Activated naive CD4-positive, alpha-beta T cell treated with anti-CD3 and anti-CD28 coated beads for 36 hours (primary cell): ENCODE data around the gene CCL18. TPM values are rescaled to one million over a fixed set of nuclear protein-coding genes. Genes with fewer than 3 reads are reported as not detected.
"Not testable (repeated sequence)": the region's sequence is repeated elsewhere in the genome, so short reads cannot be mapped to it uniquely, and the experiment has no call there.

ENCODE experiments used
- CTCF ChIA-PET: fragments of 350-600 bp; sonication (Branson Sonifier 250); formaldehyde crosslinking; loops from one replicate; lab custom pipeline; 2021; ENCODE audit warnings: antibody characterized with exemption; lab: Charles Lee
- DNase-seq: peaks from one replicate; pipeline ENCODE4 v3.0.0-alpha.2; 2020
- H3K27ac Mint-ChIP-seq: one replicate; pipeline ENCODE4 v1.8.0; 2021; ENCODE audit warnings: mild to moderate bottlenecking, mixed read lengths
- H3K27me3 Mint-ChIP-seq: one replicate; pipeline ENCODE4 v1.8.0; 2021; ENCODE audit warnings: low read depth, mixed read lengths
- H3K36me3 Mint-ChIP-seq: one replicate; pipeline ENCODE4 v1.8.0; 2021; ENCODE audit warnings: low read depth, mixed read lengths
- H3K4me1 Mint-ChIP-seq: one replicate; pipeline ENCODE4 v1.8.0; 2021; ENCODE audit warnings: low read depth, mixed read lengths
- H3K4me3 Mint-ChIP-seq: one replicate; pipeline ENCODE4 v1.8.0; 2021; ENCODE audit warnings: mild to moderate bottlenecking, moderate library complexity, mixed read lengths
- H3K9me3 Mint-ChIP-seq: one replicate; pipeline ENCODE4 v1.8.0; 2021; ENCODE audit warnings: mixed read lengths
- intact Hi-C: fragments of 100-400 bp; cut with micrococcal nuclease; formaldehyde crosslinking; loops from one replicate; pipeline ENCODE4 v1.15.1; 2023
- total RNA-seq, 2 experiments: library from RNA; stranded (reverse); gene quantifications; one replicate each; pipeline ENCODE4 v1.2.3, GENCODE V29; 2021

CCL18 gene, protein sequence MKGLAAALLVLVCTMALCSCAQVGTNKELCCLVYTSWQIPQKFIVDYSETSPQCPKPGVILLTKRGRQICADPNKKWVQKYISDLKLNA
- not detected for total RNA-seq

DNA sequence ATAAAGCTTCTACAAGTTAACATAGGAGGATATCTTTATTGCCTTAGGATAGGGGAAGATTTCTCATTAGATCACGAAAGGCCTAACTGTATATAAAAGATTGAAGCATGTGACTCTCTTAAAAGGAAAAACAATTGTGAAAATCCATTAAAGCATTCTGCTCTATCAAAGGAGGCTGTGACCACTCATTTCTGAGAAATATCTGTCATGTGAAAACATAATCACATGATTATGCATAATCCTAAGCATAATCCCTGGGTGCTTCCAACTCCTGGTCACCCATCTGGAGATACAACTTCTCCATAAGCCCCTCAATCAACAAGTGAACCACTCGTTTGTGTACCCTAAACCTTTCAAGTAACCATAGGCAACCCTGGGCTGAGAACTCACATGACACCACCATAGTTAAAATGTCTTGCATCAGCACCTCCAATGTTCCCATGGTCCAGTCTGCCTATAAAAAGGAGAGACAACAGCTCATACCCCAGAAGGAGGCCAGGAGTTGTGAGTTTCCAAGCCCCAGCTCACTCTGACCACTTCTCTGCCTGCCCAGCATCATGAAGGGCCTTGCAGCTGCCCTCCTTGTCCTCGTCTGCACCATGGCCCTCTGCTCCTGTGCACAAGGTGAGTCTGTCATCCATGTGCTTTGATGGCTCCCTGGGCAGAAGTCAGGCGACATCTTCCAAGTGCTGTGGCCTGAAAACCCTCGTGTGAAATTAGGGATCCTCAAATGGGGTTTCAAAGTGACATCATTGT lies at the start of gene CCL18:
Gene CCL18 (plus strand): TSS at position 487 of the 756 bp plus-strand sequence. CDS start 71 bp downstream, at position 558.
- H3K36me3 Mint-ChIP-seq: no peaks in the 10 kb centered on the region
- H3K27ac Mint-ChIP-seq: no peak within 1 kb of the TSS
- H3K4me1 Mint-ChIP-seq: no peaks in the 10 kb centered on the region
- no peak within 1 kb of the TSS for H3K4me3 Mint-ChIP-seq
- peaks cover 12% of the 10 kb centered on the region for H3K27me3 Mint-ChIP-seq
- no peak for DNase-seq
- intact Hi-C loops: no loop called here
- CTCF ChIA-PET: interaction anchor here (0.6 to 1.1 kb wide), 3 partner anchors 9 to 116 kb away, joined by 3 to 4 read pairs (median 3); no protein-coding TSS in a partner anchor
- H3K9me3 Mint-ChIP-seq: no peaks in the 10 kb centered on the region

DNA sequence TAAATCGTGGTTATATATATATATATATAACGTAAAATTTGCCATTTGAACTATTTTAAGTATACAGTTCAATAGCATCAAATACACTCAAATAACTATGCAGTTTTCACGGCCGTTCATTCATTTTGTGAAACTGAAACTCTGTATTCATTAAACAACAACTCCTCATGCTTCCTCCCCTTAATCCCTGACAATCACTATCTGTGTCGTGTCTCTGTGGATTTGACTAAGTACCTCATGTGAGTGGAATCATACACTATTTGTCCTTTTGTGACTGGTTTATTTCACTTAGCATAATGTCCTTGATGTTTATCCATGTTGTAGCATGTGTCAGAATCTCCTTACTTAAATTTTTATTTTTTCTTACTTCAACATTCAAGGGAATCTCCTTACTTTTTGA lies 49.1 kb upstream of the CCL18 start:
- no peaks in the 10 kb centered on the region for H3K4me1 Mint-ChIP-seq
- intact Hi-C loops: no loop called here
- H3K36me3 Mint-ChIP-seq: no peaks in the 10 kb centered on the region
- H3K27ac Mint-ChIP-seq: no peak overlapping the region
- H3K9me3 Mint-ChIP-seq: no peaks in the 10 kb centered on the region
- no peak for DNase-seq
- CTCF ChIA-PET: no interaction called here
- H3K4me3 Mint-ChIP-seq: no peak overlapping the region
- peaks cover 7% of the 10 kb centered on the region for H3K27me3 Mint-ChIP-seq

DNA sequence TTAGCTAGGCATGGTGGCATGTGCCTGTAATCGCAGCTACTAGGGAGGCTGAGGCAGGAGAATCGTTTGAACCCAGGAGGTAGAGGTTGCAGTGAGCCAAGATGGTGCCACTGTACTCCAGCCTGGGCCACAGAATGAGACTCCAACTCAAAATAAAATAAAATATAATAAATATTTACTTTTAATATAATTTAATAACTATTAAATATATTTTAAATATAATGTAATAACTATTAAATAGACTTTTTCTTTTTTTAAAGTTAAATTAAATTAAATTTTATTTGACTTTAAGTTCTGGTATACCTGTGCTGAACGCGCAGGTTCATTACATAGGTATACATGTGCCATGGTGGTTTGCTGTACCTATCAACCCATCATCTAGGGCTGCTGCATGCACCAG lies 48.2 kb upstream of the CCL18 start:
- H3K4me1 Mint-ChIP-seq, H3K27ac Mint-ChIP-seq, H3K36me3 Mint-ChIP-seq, CTCF ChIA-PET, intact Hi-C loops, H3K4me3 Mint-ChIP-seq, H3K9me3 Mint-ChIP-seq, DNase-seq: not testable (repeated sequence)
- H3K27me3 Mint-ChIP-seq: peaks cover 16% of the 10 kb centered on the region

DNA sequence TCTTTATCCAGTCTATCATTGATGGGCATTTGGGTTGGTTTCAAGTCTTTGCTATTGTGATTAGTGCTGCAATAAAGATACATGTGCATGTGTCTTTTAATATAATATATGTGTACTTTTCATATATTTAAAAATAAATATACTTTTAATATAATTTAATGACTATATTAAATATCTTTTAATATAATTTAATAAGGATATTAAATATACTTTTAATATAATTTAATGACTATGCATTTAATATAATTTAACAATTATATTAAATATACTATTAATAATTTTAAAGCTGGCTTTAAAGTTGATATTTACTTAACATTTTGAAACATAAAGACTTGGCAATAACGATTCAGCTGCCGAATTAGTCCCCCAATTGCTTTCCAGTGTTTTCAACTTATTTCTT lies 47.5 kb upstream of the CCL18 start:
- DNase-seq: no peak
- intact Hi-C loops: no loop called here
- Mint-ChIP-seq H3K27ac (no peak overlapping the region), H3K4me3 (no peak overlapping the region), H3K36me3 (no peaks in the 10 kb centered on the region), H3K27me3 (peaks cover 22% of the 10 kb centered on the region), H3K4me1 (no peaks in the 10 kb centered on the region), H3K9me3 (no peaks in the 10 kb centered on the region)
- CTCF ChIA-PET: no interaction called here

DNA sequence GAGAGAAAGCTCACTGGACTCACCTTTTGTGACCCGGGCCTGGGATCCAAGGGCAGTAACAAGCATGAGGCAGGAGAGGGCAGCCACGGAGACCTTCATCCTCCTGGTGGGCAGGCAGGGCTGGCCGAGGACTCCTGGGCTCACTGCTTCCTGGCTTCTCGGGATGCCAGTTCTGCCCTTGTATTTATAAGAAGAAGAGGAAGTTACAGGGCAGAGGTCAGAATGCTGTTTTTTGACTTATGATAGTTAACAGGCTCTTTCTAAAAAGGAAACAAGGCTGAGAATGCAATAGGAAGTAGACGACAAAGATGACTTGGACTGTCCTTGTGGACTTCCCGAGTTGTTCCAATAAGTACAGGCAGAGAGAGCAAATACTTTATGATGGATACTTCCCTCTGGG lies 46.3 kb upstream of the CCL18 start, which contains the start of gene CCL23:
Gene CCL23 (minus strand): TSS at position 174 of the 400 bp plus-strand sequence. CDS start 75 bp downstream, at position 99.
- Mint-ChIP-seq H3K4me3 (no peak within 1 kb of the TSS), H3K4me1 (no peaks in the 10 kb centered on the region), H3K27me3 (peaks cover 31% of the 10 kb centered on the region), H3K27ac (no peak within 1 kb of the TSS), H3K9me3 (no peaks in the 10 kb centered on the region), H3K36me3 (no peaks in the 10 kb centered on the region)
- intact Hi-C loops: no loop called here
- DNase-seq: no peak
- CTCF ChIA-PET: no interaction called here

DNA sequence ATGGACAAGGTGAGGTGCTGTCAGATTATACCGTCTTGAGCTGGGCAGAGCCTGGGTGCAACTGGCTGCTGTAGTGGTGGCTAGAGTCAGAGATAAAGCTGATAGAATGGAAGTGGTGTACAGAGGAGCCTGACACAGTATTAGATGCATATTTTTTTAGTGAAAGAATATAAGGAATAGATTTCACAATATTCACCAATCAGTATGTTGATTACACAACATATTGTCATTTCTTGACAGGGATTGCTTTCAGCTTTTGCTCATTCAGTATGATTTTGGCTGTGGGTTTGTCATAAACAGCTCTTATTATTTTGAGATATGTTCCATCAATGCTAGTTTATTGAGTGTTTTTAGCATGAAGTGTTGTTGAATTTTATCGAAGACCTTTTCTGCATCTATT lies 44.6 kb upstream of the CCL18 start:
- H3K4me1 Mint-ChIP-seq: no peaks in the 10 kb centered on the region
- CTCF ChIA-PET: interaction anchor here (1.0 kb wide), 1 partner anchor 50 kb away, joined by 3 read pairs; no protein-coding TSS in a partner anchor

DNA sequence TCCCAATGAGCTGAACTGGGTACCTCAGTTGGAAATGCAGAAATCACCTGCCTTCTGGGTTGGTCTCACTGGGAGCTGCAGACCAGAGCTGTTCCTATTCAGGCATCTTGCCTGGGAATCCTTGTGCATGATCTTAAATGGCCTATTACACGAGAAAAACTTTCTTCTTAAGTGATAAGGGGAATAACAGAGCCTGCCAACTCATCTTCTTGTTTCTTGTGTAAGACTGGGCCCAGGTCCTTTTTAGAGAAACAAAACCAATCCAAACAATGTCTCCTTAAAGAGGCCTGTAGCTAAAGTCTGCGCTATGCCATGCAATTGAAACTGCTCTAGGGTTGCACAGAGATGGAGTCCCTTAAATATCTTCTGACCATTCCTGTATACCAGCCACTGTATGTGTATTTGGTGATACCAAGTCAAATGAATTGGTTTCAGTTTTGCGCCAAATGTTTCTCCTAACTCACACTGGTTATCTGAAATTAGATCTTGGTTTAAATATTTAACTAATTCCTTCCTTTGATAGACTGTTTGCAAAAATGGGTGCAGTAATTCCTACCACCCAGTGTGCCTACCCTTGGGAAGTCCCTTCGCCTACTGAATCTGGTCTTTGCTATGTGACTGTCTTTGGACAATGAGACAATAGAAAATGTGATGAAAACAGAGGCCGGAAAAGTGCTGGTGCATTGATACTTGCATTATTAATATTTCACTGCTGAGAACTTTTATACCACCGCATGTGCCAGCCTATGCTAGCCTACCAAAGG lies 39.8 kb upstream of the CCL18 start:
- Mint-ChIP-seq H3K27me3 (peaks cover 45% of the 10 kb centered on the region), H3K36me3 (no peaks in the 10 kb centered on the region), H3K27ac (no peak overlapping the region), H3K4me3 (no peak overlapping the region), H3K9me3 (no peaks in the 10 kb centered on the region), H3K4me1 (no peaks in the 10 kb centered on the region)
- DNase-seq: no peak
- intact Hi-C loops: no loop called here
- CTCF ChIA-PET: no interaction called here

More for the DNA sequence above, 44.6 kb upstream of the CCL18 start:
- DNase-seq: no peak
- no peak overlapping the region for H3K27ac Mint-ChIP-seq
- intact Hi-C loops: no loop called here
- H3K36me3 Mint-ChIP-seq: no peaks in the 10 kb centered on the region
- no peaks in the 10 kb centered on the region for H3K9me3 Mint-ChIP-seq
- H3K27me3 Mint-ChIP-seq: peaks cover 38% of the 10 kb centered on the region
- H3K4me3 Mint-ChIP-seq: no peak overlapping the region

DNA sequence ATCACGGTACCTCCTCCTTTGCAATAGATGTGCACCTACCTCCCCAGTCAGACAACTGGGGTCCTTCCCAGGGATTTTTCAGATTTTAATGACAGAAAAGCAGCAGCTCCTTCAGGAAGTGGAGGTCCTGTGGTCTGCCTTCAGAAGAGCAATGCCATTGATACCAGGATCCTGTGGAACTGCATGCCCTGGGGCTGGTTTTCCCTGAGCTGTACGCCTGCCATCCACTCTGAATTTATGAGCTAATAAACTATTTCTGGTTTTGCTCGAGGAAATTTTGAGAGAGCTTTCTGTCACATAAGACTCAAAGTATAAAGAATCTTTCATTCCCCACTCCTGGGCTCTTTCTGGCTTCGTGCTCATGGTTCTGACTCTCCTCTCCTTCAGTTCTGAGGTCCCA lies 36.3 kb upstream of the CCL18 start:
- intact Hi-C loops: no loop called here
- Mint-ChIP-seq H3K9me3 (no peaks in the 10 kb centered on the region), H3K27me3 (peaks cover 26% of the 10 kb centered on the region), H3K4me1 (no peaks in the 10 kb centered on the region), H3K36me3 (no peaks in the 10 kb centered on the region), H3K4me3 (no peak overlapping the region), H3K27ac (no peak overlapping the region)
- CTCF ChIA-PET: no interaction called here
- DNase-seq: no peak

DNA sequence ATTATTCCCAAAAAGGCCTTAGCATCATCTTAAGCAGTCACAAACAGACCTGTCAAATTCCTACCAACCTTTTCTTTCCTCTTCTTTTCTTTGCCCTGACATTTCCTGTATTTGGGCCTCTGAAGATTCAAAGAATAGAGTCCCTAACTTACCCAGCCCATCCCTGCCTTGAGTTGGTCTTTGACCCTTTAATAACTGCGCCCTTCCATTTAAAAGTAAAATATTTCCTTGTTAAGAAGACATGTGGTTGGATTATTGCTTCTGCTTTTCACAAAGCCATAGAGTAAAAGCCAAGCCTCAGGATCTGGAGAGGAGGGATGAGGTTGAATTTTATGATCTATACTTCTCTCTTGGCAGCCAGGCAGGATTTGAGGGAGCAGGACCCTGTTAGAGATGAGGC lies 33.1 kb upstream of the CCL18 start:
- Mint-ChIP-seq H3K27ac (no peak overlapping the region), H3K4me1 (no peaks in the 10 kb centered on the region), H3K4me3 (no peak overlapping the region), H3K36me3 (no peaks in the 10 kb centered on the region), H3K27me3 (peaks cover 27% of the 10 kb centered on the region), H3K9me3 (no peaks in the 10 kb centered on the region)
- CTCF ChIA-PET: no interaction called here
- no peak for DNase-seq
- intact Hi-C loops: no loop called here

DNA sequence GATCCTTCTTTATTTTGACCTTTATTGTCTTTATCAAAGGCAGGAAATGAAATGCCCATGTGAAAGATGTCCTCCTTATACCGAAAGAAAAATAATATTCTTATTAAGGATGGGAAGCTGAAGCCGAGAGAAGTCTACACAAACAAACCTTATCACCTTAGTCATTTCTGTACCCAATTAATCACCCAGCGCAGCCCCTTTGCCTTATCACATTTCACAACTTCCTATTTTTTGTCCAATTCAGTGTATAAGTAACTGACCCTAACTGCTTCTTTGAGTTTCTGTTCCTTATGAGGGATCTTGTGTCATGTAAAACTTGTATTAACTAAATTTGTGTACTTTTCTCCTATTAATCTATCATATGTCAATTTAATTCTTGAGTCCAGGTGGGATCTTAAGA lies 29.9 kb upstream of the CCL18 start:
- no peak for DNase-seq
- Mint-ChIP-seq H3K27me3 (peaks cover 21% of the 10 kb centered on the region), H3K4me3 (no peak overlapping the region), H3K9me3 (no peaks in the 10 kb centered on the region), H3K27ac (no peak overlapping the region), H3K36me3 (no peaks in the 10 kb centered on the region), H3K4me1 (no peaks in the 10 kb centered on the region)
- intact Hi-C loops: no loop called here
- CTCF ChIA-PET: no interaction called here

DNA sequence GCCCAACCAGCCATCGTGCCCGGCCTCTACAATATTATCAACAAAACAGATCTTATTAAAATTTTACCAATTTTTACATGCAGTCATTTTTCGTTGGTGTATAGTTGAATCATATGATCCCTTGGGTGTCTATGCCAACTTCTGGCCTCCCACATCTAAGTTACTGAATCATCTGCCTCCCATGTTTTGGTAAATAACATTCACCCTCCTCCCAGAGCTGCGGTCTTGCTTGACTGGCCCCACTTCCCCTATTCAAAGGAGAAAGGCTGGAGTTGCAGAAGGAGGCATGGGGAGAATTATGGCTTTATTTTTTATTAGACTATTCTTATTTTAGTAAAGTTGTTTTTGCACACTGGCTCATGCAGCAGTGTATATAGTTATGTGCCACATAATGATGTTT lies 27.8 kb upstream of the CCL18 start:
- peaks cover 13% of the 10 kb centered on the region for H3K27me3 Mint-ChIP-seq
- no peaks in the 10 kb centered on the region for H3K9me3 Mint-ChIP-seq
- intact Hi-C loops: no loop called here

DNA sequence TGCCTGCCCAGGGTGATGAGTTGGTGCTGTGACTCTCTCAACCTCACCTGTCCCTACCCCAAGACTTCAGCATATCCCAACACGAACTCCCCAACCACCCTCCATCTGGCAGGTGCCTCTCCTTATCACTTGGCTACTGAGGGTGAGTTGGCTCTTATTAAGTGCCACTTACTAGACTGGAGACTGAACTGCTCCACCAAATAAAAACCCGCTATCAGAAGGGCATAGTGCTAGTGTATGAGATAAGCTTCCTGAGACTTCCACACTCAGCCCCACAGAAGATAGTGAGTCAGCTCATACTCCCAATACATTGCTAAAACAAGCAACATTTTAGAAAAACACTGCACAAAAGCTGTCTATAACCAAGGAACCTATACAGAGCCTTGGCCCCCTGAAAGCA lies 16.0 kb upstream of the CCL18 start:
- CTCF ChIA-PET: interaction anchor here (1.1 kb wide), 1 partner anchor 79 kb away, joined by 3 read pairs; no protein-coding TSS in a partner anchor

More for the DNA sequence above, 27.8 kb upstream of the CCL18 start:
- Mint-ChIP-seq H3K4me1 (no peaks in the 10 kb centered on the region), H3K4me3 (no peak overlapping the region), H3K36me3 (no peaks in the 10 kb centered on the region), H3K27ac (no peak overlapping the region)
- CTCF ChIA-PET: no interaction called here
- DNase-seq: no peak

More for the DNA sequence above, 16.0 kb upstream of the CCL18 start:
- Mint-ChIP-seq H3K36me3 (peaks cover 7% of the 10 kb centered on the region), H3K9me3 (peaks cover 32% of the 10 kb centered on the region), H3K4me1 (no peaks in the 10 kb centered on the region), H3K27ac (no peak overlapping the region), H3K27me3 (peaks cover 34% of the 10 kb centered on the region), H3K4me3 (no peak overlapping the region)
- DNase-seq: no peak
- intact Hi-C loops: no loop called here
